WERI-Rb-1 (cell line): ENCODE results near the gene TENM3.

Source experiments
- DNase-seq: peaks from one replicate; pipeline ENCODE4 v3.0.0-alpha.2; 2020
- H3K27ac ChIP-seq: fragments of 250-450 bp; sonication (Bioruptor Pico); 2 replicates; pipeline ENCODE4 v1.5.1; 2020; ENCODE audit warnings: mild to moderate bottlenecking, moderate library complexity
- H3K27me3 ChIP-seq: fragments of 250-450 bp; sonication (Bioruptor Pico); 2 replicates; pipeline ENCODE4 v1.5.1; 2021; ENCODE audit warnings: mild to moderate bottlenecking, low read depth, moderate library complexity; ENCODE audit not compliant: insufficient read depth, severe bottlenecking
- H3K36me3 ChIP-seq: fragments of 250-450 bp; sonication (Bioruptor Pico); 2 replicates; pipeline ENCODE4 v1.5.1; 2020; ENCODE audit warnings: mild to moderate bottlenecking, moderate library complexity
- H3K4me3 ChIP-seq: 2 replicates; pipeline ENCODE4 v1.5.1; 2011; ENCODE audit warnings: low read depth, mild to moderate bottlenecking, control low read depth, low read length
- H3K9me3 ChIP-seq: fragments of 250-450 bp; sonication (Bioruptor Pico); 2 replicates; pipeline ENCODE4 v1.5.1; 2021; ENCODE audit warnings: mild to moderate bottlenecking, moderate library complexity; ENCODE audit not compliant: severe bottlenecking
- TF ChIP-seq, protein P1 (sequence below): IDR thresholded peaks from 2 replicates; pipeline ENCODE4 v1.5.1; 2011; ENCODE audit warnings: low read depth, mild to moderate bottlenecking, control low read depth, inconsistent platforms, low read length

The TENM3 gene

GRCh38 chr4:182624281-182624680 is 381.1 kb downstream of the TENM3 start:
- Histone ChIP-seq H3K9me3 (no peaks in the 10 kb centered on the region), H3K27me3 (no peaks in the 10 kb centered on the region), H3K4me3 (no peak overlapping the region), H3K36me3 (no peaks in the 10 kb centered on the region), H3K27ac (no peak overlapping the region)
- DNase-seq: no peak
- TF ChIP-seq, protein P1, sequence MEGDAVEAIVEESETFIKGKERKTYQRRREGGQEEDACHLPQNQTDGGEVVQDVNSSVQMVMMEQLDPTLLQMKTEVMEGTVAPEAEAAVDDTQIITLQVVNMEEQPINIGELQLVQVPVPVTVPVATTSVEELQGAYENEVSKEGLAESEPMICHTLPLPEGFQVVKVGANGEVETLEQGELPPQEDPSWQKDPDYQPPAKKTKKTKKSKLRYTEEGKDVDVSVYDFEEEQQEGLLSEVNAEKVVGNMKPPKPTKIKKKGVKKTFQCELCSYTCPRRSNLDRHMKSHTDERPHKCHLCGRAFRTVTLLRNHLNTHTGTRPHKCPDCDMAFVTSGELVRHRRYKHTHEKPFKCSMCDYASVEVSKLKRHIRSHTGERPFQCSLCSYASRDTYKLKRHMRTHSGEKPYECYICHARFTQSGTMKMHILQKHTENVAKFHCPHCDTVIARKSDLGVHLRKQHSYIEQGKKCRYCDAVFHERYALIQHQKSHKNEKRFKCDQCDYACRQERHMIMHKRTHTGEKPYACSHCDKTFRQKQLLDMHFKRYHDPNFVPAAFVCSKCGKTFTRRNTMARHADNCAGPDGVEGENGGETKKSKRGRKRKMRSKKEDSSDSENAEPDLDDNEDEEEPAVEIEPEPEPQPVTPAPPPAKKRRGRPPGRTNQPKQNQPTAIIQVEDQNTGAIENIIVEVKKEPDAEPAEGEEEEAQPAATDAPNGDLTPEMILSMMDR: no peak

DNA sequence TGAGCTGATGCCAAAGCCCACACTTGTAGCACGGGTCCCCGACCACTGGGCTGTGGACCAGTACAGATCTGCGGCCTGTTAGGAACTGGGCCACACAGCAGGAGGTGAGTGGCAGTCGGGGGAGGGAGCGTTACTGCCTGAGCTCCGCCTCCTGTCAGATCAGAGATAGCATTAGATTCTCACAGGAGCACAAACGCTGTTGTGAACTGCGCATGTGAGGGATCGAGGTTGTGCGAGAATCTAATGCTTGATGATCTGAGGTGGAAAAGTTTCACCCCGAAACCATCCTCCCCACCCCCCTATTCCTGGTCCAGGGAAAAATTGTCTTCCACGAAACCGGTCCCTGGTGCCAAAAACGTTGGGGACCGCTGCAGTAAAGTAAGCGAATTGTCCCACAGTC is 382.0 kb downstream of the TENM3 start:
- Histone ChIP-seq H3K27me3 (no peaks in the 10 kb centered on the region), H3K9me3 (no peaks in the 10 kb centered on the region), H3K36me3 (no peaks in the 10 kb centered on the region), H3K4me3 (no peak overlapping the region), H3K27ac (no peak overlapping the region)
- no peak for DNase-seq
- TF ChIP-seq, protein P1: no peak

GRCh38 chr4:182627996-182628395 is 384.8 kb downstream of the TENM3 start:
- Histone ChIP-seq H3K27ac (no peak overlapping the region), H3K4me3 (no peak overlapping the region), H3K36me3 (no peaks in the 10 kb centered on the region), H3K27me3 (no peaks in the 10 kb centered on the region), H3K9me3 (no peaks in the 10 kb centered on the region)
- TF ChIP-seq, protein P1: no peak
- no peak for DNase-seq

DNA sequence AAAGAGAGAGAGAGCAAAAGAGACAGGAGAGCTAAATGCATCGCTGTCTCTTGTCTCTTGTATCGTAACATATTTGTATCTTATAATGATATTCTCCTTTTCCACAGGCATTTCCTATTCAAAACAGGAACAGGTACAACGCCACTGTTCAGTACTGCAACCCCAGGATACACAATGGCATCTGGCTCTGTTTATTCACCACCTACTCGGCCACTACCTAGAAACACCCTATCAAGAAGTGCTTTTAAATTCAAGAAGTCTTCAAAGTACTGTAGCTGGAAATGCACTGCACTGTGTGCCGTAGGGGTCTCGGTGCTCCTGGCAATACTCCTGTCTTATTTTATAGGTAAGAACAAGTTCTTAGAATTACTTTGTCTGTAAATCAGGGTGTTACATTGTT is 385.3 kb downstream of the TENM3 start:
- Histone ChIP-seq H3K36me3 (no peaks in the 10 kb centered on the region), H3K27me3 (no peaks in the 10 kb centered on the region), H3K27ac (no peak overlapping the region), H3K9me3 (no peaks in the 10 kb centered on the region), H3K4me3 (no peak overlapping the region)
- TF ChIP-seq, protein P1: no peak
- no peak for DNase-seq

DNA sequence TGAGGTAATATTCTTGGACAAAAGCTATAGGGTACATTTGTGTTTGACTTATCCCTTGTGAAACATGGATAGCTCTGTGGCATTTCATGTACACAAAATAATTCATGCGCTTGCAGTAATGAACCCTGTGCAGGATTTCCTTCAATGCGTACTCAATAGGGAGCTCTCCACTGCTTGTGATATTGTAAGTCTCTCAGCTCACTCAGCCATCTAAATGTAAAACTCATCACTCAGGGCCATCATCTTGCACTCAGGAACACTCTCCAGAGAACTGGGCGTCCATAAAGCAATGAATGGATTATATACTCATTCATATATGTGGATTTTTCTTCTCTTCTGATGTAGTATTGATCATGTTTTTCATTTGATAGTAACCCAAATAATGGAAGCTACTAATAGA is 385.9 kb downstream of the TENM3 start:
- TF ChIP-seq, protein P1: no peak
- Histone ChIP-seq H3K4me3 (no peak overlapping the region), H3K27me3 (no peaks in the 10 kb centered on the region), H3K27ac (no peak overlapping the region), H3K9me3 (no peaks in the 10 kb centered on the region), H3K36me3 (no peaks in the 10 kb centered on the region)
- no peak for DNase-seq

DNA sequence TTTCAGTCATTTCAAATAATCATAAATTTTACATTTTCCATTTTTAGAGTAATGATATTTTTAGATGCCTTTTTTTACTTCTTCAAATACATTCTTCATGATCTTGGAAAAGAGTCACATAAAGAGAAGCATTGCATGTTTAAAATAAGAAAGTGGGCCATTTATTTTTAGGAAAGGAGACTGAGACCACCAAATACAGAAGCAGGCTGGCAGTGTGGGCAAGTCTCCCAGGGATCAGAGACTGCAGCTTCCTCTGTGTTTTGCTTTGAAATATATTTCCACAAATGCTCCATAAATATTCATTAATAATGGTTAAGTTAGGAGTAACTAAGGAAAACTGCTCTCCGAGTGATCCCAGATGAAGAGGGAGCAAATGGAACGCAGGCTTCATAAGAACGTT is 397.3 kb downstream of the TENM3 start:
- no peaks in the 10 kb centered on the region for H3K27me3 ChIP-seq
- TF ChIP-seq, protein P1: no peak
- no peaks in the 10 kb centered on the region for H3K36me3 ChIP-seq
- DNase-seq: no peak
- no peak overlapping the region for H3K27ac ChIP-seq
- H3K9me3 ChIP-seq: no peaks in the 10 kb centered on the region
- no peak overlapping the region for H3K4me3 ChIP-seq
